Karpas-422 (cell line): Measurements from ENCODE around the gene FCMR. TPM values are rescaled to one million over a fixed set of nuclear protein-coding genes. Genes with fewer than 3 reads are reported as not detected.

Experiments
- DNase-seq: peaks from one replicate; pipeline ENCODE4 v3.0.0-alpha.2; 2015
- H2AFZ ChIP-seq: fragments of 200-600 bp; sonication (generic); 2 replicates; pipeline ENCODE4 v1.6.1; 2014; ENCODE audit warnings: antibody characterized with exemption, low read length, mixed read lengths
- H3K27ac ChIP-seq: fragments of 200-600 bp; sonication (generic); 2 replicates; pipeline ENCODE4 v1.5.1; 2014; ENCODE audit warnings: mild to moderate bottlenecking, low read length, moderate library complexity
- H3K27me3 ChIP-seq: fragments of 200-600 bp; sonication (generic); 2 replicates; pipeline ENCODE4 v1.6.1; 2014; ENCODE audit warnings: low read length, mixed read lengths
- H3K36me3 ChIP-seq: fragments of 200-600 bp; sonication (generic); 2 replicates; pipeline ENCODE4 v1.6.1; 2014; ENCODE audit warnings: low read length, mixed read lengths; ENCODE audit not compliant: insufficient read depth
- H3K4me1 ChIP-seq: fragments of 200-600 bp; sonication (generic); 2 replicates; pipeline ENCODE4 v1.6.1; 2014; ENCODE audit warnings: mild to moderate bottlenecking, low read length, mixed read lengths
- H3K4me2 ChIP-seq: fragments of 200-600 bp; sonication (generic); 2 replicates; pipeline ENCODE4 v1.6.1; 2014; ENCODE audit warnings: low read length, low read depth, mild to moderate bottlenecking; ENCODE audit not compliant: poor library complexity, severe bottlenecking
- H3K4me3 ChIP-seq: fragments of 200-600 bp; sonication (generic); 2 replicates; pipeline ENCODE4 v1.5.1; 2014; ENCODE audit warnings: mild to moderate bottlenecking, antibody characterized with exemption, low read length, mixed read lengths
- H3K79me2 ChIP-seq: fragments of 200-600 bp; sonication (generic); 2 replicates; pipeline ENCODE4 v1.6.1; 2014; ENCODE audit warnings: mild to moderate bottlenecking, low read length, mixed read lengths
- H3K9ac ChIP-seq: fragments of 200-600 bp; sonication (generic); 2 replicates; pipeline ENCODE4 v1.6.0; 2014; ENCODE audit warnings: low read length
- H3K9me2 ChIP-seq: fragments of 200-600 bp; sonication (generic), shearing (Covaris generic); replicated peaks from 2 replicates; pipeline ENCODE4 v1.6.0; 2014; ENCODE audit warnings: mild to moderate bottlenecking, low read length, moderate library complexity; ENCODE audit not compliant: insufficient read depth
- H3K9me3 ChIP-seq: fragments of 300-700, 200-600 bp; sonication (generic); 2 replicates; pipeline ENCODE4 v1.6.1; 2014; ENCODE audit warnings: low read length, mixed read lengths
- H4K20me1 ChIP-seq: fragments of 200-600 bp; sonication (generic); 2 replicates; pipeline ENCODE4 v1.6.1; 2014; ENCODE audit warnings: mild to moderate bottlenecking, antibody characterized with exemption, low read length, low read depth; ENCODE audit not compliant: insufficient read depth
- total RNA-seq: library from RNA; depleted of rRNA; stranded (reverse); fragments of >200 nt; shearing (Covaris generic); gene quantifications from 2 replicates; pipeline ENCODE4 v1.2.3, GENCODE V29; 2014; ENCODE audit warnings: low replicate concordance

FCMR gene
- total RNA-seq, 1 experiment from 2014 or later, result not detected

GRCh38 chr1:206878456-206878855 is 43.3 kb downstream of the FCMR start:
- Histone ChIP-seq H3K27ac (no peak overlapping the region), H3K79me2 (no peaks in the 10 kb centered on the region), H3K4me2 (no peak overlapping the region), H3K9me2 (no peaks in the 10 kb centered on the region), H3K36me3 (no peaks in the 10 kb centered on the region), H4K20me1 (no peaks in the 10 kb centered on the region), H3K4me3 (no peak overlapping the region), H3K9me3 (peaks cover 20% of the 10 kb centered on the region), H2AFZ (no peak overlapping the region), H3K9ac (no peak overlapping the region), H3K4me1 (no peaks in the 10 kb centered on the region), H3K27me3 (peaks cover 4% of the 10 kb centered on the region; the same call in 1 of the 2 replicates)
- DNase-seq, result peak; percentile 53

GRCh38 chr1:206875752-206876377 is 45.9 kb downstream of the FCMR start:
- Histone ChIP-seq H4K20me1 (no peaks in the 10 kb centered on the region), H2AFZ (no peak overlapping the region), H3K9me3 (peaks cover 20% of the 10 kb centered on the region), H3K4me2 (no peak overlapping the region), H3K4me3 (no peak overlapping the region), H3K9me2 (no peaks in the 10 kb centered on the region), H3K79me2 (no peaks in the 10 kb centered on the region), H3K27me3 (peaks cover 4% of the 10 kb centered on the region; the same call in 1 of the 2 replicates), H3K27ac (no peak overlapping the region), H3K36me3 (no peaks in the 10 kb centered on the region), H3K9ac (no peak overlapping the region), H3K4me1 (no peaks in the 10 kb centered on the region)
- DNase-seq, result no peak

GRCh38 chr1:206873603-206874188 is 48.0 kb downstream of the FCMR start:
- no peaks in the 10 kb centered on the region for H3K9me2 ChIP-seq
- no peaks in the 10 kb centered on the region for H3K36me3 ChIP-seq
- no peaks in the 10 kb centered on the region for H3K4me1 ChIP-seq
- no peak overlapping the region for H2AFZ ChIP-seq
- peaks cover 4% of the 10 kb centered on the region; the same call in 1 of the 2 replicates for H3K27me3 ChIP-seq
- no peak overlapping the region for H3K4me2 ChIP-seq
- DNase-seq, result no peak
- H4K20me1 ChIP-seq, result no peaks in the 10 kb centered on the region
- no peaks in the 10 kb centered on the region for H3K79me2 ChIP-seq
- no peak overlapping the region for H3K9ac ChIP-seq
- H3K9me3 ChIP-seq, result peaks cover 15% of the 10 kb centered on the region
- H3K4me3 ChIP-seq, result no peak overlapping the region
- H3K27ac ChIP-seq, result no peak overlapping the region

- DNase-seq, result no peak
- no peak overlapping the region for H3K27ac ChIP-seq
Measured at GRCh38 chr1:206872139-206872538, 49.6 kb downstream of the FCMR start.

GRCh38 chr1:206868264-206868663 is 53.5 kb downstream of the FCMR start:
- no peaks in the 10 kb centered on the region for H3K27me3 ChIP-seq
- no peaks in the 10 kb centered on the region for H3K36me3 ChIP-seq
- no peak overlapping the region for H3K4me3 ChIP-seq
- DNase-seq, result no peak
- no peaks in the 10 kb centered on the region for H3K9me3 ChIP-seq
- H3K4me1 ChIP-seq, result no peaks in the 10 kb centered on the region
- H3K79me2 ChIP-seq, result no peaks in the 10 kb centered on the region
- H3K4me2 ChIP-seq, result no peak overlapping the region
- no peaks in the 10 kb centered on the region for H3K9me2 ChIP-seq
- H2AFZ ChIP-seq, result no peak overlapping the region
- no peak overlapping the region for H3K27ac ChIP-seq
- H3K9ac ChIP-seq, result no peak overlapping the region
- no peaks in the 10 kb centered on the region for H4K20me1 ChIP-seq

More at GRCh38 chr1:206872139-206872538, 49.6 kb downstream of the FCMR start:
- no peak overlapping the region for H3K4me2 ChIP-seq
- 0 out of 2 replicates have a peak, but pooled peaks cover 4% of the 10 kb centered on the region for H3K27me3 ChIP-seq
- H3K9me2 ChIP-seq, result no peaks in the 10 kb centered on the region
- no peaks in the 10 kb centered on the region for H3K36me3 ChIP-seq
- peaks cover 7% of the 10 kb centered on the region; the same call in 1 of the 2 replicates for H3K9me3 ChIP-seq
- H3K4me3 ChIP-seq, result no peak overlapping the region
- H2AFZ ChIP-seq, result no peak overlapping the region
- no peaks in the 10 kb centered on the region for H3K4me1 ChIP-seq
- H4K20me1 ChIP-seq, result no peaks in the 10 kb centered on the region
- H3K9ac ChIP-seq, result no peak overlapping the region
- H3K79me2 ChIP-seq, result no peaks in the 10 kb centered on the region

- DNase-seq, result no peak
- Histone ChIP-seq H3K36me3 (no peaks in the 10 kb centered on the region), H4K20me1 (no peaks in the 10 kb centered on the region), H3K9me3 (no peaks in the 10 kb centered on the region), H3K27me3 (no peaks in the 10 kb centered on the region), H3K9ac (no peak overlapping the region), H3K4me3 (no peak overlapping the region), H3K4me2 (no peak overlapping the region), H3K27ac (no peak overlapping the region), H3K4me1 (no peaks in the 10 kb centered on the region), H3K79me2 (no peaks in the 10 kb centered on the region), H2AFZ (no peak overlapping the region), H3K9me2 (no peaks in the 10 kb centered on the region)
Measured at GRCh38 chr1:206867716-206868115, 54.0 kb downstream of the FCMR start.

- no peak overlapping the region for H3K4me3 ChIP-seq
- no peaks in the 10 kb centered on the region for H3K79me2 ChIP-seq
- no peaks in the 10 kb centered on the region for H3K9me3 ChIP-seq
- H3K4me1 ChIP-seq, result no peaks in the 10 kb centered on the region
- H2AFZ ChIP-seq, result no peak overlapping the region
- H3K4me2 ChIP-seq, result no peak overlapping the region
- no peaks in the 10 kb centered on the region for H3K27me3 ChIP-seq
- no peaks in the 10 kb centered on the region for H3K36me3 ChIP-seq
- DNase-seq, result no peak
- no peaks in the 10 kb centered on the region for H4K20me1 ChIP-seq
- no peak overlapping the region for H3K9ac ChIP-seq
- H3K27ac ChIP-seq, result no peak overlapping the region
- no peaks in the 10 kb centered on the region for H3K9me2 ChIP-seq
Measured at GRCh38 chr1:206867239-206867638, 54.5 kb downstream of the FCMR start.

GRCh38 chr1:206866062-206866461 is 55.7 kb downstream of the FCMR start:
- no peaks in the 10 kb centered on the region for H3K4me1 ChIP-seq
- H3K9ac ChIP-seq, result no peak overlapping the region
- H3K79me2 ChIP-seq, result no peaks in the 10 kb centered on the region
- DNase-seq, result no peak
- no peak overlapping the region for H3K27ac ChIP-seq
- no peaks in the 10 kb centered on the region for H3K27me3 ChIP-seq
- H3K9me2 ChIP-seq, result no peaks in the 10 kb centered on the region
- H3K36me3 ChIP-seq, result no peaks in the 10 kb centered on the region
- no peaks in the 10 kb centered on the region for H4K20me1 ChIP-seq
- no peak overlapping the region for H2AFZ ChIP-seq
- no peak overlapping the region for H3K4me2 ChIP-seq
- H3K9me3 ChIP-seq, result no peaks in the 10 kb centered on the region
- no peak overlapping the region for H3K4me3 ChIP-seq
